ENCODE measurements around the gene TSPAN16.

The TSPAN16 gene

DNA sequence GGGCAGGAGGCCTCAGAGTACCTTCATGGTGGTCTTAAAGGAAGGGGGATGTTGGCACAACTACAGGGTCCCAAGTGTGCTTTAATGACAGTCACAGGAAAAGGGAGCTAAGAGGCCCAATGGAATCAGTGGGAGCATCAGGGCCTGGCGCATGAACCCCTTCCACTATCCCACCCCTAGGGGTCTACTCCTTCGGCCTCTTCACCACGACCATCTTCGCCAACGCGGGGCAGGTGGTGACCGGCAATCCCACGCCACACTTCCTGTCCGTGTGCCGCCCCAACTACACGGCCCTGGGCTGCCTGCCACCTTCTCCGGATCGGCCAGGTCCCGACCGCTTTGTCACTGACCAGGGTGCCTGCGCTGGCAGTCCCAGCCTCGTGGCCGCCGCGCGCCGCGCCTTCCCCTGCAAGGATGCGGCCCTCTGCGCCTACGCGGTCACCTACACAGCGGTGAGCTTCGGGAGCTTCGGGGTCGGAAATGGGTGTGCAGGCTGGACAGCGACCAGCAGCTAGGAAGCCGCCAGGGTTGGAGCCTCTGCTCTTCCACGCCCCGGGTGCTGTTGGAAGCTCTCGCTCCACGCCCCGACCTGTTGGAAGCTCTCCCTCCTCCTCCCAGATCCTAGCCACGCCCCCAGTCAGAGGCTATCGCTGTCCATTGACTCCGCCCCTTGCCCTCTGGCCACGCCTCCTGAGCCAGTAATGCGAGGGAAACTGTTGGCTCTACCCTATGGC lies 65.2 kb downstream of the TSPAN16 start:
- TF ChIP-seq, protein P1, sequence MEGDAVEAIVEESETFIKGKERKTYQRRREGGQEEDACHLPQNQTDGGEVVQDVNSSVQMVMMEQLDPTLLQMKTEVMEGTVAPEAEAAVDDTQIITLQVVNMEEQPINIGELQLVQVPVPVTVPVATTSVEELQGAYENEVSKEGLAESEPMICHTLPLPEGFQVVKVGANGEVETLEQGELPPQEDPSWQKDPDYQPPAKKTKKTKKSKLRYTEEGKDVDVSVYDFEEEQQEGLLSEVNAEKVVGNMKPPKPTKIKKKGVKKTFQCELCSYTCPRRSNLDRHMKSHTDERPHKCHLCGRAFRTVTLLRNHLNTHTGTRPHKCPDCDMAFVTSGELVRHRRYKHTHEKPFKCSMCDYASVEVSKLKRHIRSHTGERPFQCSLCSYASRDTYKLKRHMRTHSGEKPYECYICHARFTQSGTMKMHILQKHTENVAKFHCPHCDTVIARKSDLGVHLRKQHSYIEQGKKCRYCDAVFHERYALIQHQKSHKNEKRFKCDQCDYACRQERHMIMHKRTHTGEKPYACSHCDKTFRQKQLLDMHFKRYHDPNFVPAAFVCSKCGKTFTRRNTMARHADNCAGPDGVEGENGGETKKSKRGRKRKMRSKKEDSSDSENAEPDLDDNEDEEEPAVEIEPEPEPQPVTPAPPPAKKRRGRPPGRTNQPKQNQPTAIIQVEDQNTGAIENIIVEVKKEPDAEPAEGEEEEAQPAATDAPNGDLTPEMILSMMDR (IDR thresholded peaks at IDR 0.05; ENCODE audit: insufficient read depth, low read depth, low read length, missing control alignments), result no peak
- peak; percentile 38 for DNase-seq (ENCODE audit: low read depth)
- H3K4me3 ChIP-seq (ENCODE audit: low read length), result no peak overlapping the region

DNA sequence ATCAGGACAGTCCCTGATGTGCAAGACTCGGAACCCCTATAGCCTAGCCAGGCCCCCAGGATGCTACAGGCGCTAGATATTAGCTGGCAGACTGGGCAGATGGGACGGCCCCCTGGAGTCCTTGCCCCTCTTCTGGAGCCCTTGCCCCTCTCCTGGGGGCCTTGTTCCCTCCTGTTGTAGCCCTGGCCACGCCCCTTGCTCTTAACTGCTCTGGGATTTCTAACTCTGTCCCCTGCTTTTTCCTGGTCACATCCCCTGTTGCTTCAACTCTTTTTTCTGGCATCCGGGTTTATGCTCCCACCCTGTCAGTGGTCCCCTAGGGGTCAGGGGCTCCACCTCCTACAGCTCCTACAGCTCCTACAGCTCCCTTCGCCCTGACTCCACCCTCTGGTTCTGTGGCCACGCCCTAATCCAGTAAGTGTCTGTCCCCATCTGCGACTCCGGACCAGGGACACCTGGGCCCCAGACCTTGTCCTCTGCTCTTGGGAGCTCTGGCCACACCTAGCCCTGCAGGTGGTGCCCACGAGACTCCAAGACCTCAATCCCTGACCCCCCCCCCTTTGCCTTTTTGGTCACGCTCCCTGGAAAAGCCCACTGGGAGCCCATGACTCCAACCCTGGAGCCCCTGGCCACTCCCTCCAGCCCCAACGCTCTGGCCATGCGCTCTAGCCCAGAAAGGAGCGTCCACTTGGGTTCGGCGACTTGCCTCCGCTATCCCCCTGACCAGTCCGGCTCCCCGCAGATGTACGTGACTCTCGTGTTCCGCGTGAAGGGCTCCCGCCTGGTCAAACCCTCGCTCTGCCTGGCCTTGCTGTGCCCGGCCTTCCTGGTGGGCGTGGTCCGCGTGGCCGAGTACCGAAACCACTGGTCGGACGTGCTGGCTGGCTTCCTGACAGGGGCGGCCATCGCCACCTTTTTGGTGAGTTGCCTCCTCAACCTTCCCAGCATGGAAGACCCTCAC lies 66.1 kb downstream of the TSPAN16 start:
- TF ChIP-seq, protein P1 (IDR thresholded peaks at IDR 0.05; ENCODE audit: insufficient read depth, low read depth, low read length, missing control alignments), result no peak
- DNase-seq (ENCODE audit: low read depth), result no peak
- no peak overlapping the region for H3K4me3 ChIP-seq (ENCODE audit: low read length)

DNA sequence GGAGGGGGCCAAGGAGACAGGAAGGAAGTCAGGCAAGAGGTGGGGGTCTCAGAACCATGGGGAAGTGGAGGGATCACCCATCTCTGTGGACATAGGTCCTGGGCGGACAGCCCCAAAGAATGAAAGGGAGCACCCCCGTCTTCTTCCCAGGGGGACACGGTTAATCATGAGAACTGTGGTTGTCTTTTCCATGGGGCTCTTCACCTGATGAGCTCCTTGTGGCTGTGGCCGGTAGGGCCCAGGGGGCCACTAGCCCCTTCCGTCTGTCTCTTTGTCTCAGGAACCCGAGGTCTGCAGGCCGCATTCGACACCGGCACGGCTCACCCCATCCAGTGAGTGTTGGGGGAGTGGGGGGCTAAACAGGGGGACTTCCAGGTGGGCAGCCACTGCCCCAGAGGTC lies 67.9 kb downstream of the TSPAN16 start:
- TF ChIP-seq, protein P1 (IDR thresholded peaks at IDR 0.05; ENCODE audit: insufficient read depth, low read depth, low read length, missing control alignments), result no peak
- no peak overlapping the region for H3K4me3 ChIP-seq (ENCODE audit: low read length)
- no peak for DNase-seq (ENCODE audit: low read depth)

DNA sequence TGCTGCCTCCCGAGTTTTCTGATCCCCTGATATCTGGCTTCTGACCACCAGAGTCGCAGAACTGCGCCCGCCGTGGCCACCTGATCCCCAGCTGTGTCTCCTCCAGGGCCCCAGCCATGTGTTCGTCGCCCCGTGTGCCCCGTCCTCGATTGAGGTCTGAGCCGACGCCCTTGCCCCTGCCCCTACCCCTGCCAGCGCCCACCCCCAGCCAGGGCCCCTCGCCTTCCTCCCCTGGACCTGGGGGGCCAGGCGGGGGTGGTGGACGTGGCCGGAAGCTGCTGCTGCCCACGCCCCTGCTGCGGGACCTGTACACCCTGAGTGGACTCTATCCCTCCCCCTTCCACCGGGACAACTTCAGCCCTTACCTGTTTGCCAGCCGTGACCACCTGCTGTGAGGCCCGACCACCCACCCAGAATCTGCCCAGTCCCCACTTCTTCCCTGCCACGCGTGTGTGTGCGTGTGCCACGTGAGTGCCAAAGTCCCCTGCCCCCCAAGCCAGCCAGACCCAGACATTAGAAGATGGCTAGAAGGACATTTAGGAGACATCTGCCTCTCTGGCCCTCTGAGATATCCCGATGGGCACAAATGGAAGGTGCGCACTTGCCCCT lies 68.4 kb downstream of the TSPAN16 start:
- H3K4me3 ChIP-seq (ENCODE audit: low read length), result no peak overlapping the region
- TF ChIP-seq, protein P1 (IDR thresholded peaks at IDR 0.05; ENCODE audit: insufficient read depth, low read depth, low read length, missing control alignments), result no peak
- DNase-seq (ENCODE audit: low read depth), result no peak

DNA sequence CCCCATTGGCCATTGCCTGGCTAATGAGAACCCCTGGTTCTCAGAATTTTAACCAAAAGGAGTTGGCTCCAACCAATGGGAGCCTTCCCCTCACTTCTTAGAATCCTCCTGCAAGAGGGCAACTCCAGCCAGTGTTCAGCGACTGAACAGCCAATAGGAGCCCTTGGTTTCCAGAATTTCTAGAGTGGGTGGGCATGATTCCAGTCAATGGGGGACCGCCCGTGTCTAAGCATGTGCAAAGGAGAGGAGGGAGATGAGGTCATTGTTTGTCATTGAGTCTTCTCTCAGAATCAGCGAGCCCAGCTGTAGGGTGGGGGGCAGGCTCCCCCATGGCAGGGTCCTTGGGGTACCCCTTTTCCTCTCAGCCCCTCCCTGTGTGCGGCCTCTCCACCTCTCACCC lies 69.0 kb downstream of the TSPAN16 start:
- DNase-seq (ENCODE audit: low read depth), result no peak
- H3K4me3 ChIP-seq (ENCODE audit: low read length), result no peak overlapping the region
- TF ChIP-seq, protein P1 (IDR thresholded peaks at IDR 0.05; ENCODE audit: insufficient read depth, low read depth, low read length, missing control alignments), result no peak
